ENCODE data around the gene GASK1A.

Gene GASK1A

DNA sequence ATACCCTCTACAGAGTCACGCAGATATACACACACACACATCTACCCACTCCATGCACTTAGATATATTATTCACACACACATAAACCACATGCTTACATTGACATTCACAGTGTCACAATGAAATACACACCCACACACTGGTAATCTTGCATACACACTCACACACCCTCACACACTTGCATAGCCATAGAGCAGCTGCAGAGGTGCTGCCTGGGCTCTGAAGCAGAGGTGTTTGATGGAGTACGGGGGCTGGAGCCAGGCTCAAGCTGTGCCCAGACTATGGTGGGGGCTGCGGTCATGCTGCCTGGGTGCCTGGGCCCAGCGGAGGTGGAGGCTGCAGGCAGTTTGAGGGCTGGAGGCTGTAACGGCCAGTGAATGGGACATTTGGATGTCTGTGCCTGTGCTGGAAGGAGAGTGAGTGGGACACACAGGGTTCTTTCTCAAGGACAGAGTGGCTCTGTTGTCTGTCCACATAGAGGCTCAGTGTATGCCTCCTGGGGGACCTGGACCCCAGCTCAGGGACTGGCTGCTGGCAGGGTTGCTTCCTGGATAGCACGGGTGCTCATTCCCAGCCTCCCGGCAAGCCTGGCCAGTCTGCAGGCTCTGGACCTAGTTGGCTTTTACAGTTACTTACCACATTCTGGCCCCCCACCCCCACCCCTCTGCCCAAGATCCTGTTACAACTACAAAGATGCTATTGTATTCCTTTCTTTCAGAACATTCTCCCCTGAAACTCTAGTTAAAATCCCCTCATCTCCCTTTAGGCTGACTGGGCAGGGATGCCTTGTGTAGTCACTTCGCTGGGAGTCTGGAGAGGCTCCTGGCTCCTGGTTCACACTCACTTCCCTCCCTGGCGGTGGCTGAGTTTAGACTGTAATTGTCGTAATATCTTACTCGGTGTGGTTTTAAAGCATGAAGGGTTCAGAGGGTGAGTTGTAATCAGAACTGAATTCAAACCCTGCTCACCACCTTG is 12.5 kb downstream of the GASK1A start:
- H3K4me1 ChIP-seq = peaks cover 0 to 23% (median 15%) of the 10 kb centered on the region in 4 donors
- intact Hi-C loops (cut with DNase I; ENCODE audit: low total_unique reads) = no loop called here
- no peaks in the 10 kb centered on the region for H3K9me3 ChIP-seq
- TF ChIP-seq, protein P1, sequence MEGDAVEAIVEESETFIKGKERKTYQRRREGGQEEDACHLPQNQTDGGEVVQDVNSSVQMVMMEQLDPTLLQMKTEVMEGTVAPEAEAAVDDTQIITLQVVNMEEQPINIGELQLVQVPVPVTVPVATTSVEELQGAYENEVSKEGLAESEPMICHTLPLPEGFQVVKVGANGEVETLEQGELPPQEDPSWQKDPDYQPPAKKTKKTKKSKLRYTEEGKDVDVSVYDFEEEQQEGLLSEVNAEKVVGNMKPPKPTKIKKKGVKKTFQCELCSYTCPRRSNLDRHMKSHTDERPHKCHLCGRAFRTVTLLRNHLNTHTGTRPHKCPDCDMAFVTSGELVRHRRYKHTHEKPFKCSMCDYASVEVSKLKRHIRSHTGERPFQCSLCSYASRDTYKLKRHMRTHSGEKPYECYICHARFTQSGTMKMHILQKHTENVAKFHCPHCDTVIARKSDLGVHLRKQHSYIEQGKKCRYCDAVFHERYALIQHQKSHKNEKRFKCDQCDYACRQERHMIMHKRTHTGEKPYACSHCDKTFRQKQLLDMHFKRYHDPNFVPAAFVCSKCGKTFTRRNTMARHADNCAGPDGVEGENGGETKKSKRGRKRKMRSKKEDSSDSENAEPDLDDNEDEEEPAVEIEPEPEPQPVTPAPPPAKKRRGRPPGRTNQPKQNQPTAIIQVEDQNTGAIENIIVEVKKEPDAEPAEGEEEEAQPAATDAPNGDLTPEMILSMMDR (IDR thresholded peaks at IDR 0.05) = no peak
- peak overlapping the region; percentile 10 to 38 for H3K27ac ChIP-seq
- no peaks in the 10 kb centered on the region for H3K36me3 ChIP-seq
- peak in 1 of 2 donors; percentile 56 for DNase-seq
- H3K4me3 ChIP-seq = no peak overlapping the region
- no peaks in the 10 kb centered on the region for H3K27me3 ChIP-seq

DNA sequence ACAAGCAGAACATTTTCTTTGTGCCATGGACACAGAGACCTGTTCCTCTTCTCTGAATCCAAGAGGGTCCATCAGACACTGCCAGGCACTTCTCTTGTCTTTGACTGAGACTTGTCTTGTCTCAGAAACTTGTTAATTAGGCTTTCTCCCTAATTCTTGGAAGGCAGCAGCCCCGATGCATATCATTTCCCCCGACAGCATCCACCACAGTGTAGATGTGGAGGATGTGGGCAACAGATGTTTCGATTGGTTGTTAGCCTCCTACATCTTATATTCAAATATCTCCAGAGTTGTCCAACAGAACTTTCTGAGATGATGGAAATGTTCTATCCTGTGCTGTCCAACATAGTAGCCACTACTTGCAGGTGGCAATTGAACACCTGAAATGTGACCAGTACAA is 15.5 kb downstream of the GASK1A start:
- H3K27me3 ChIP-seq = no peaks in the 10 kb centered on the region
- DNase-seq = no peak
- no peaks in the 10 kb centered on the region for H3K9me3 ChIP-seq
- peak overlapping the region; percentile 88 to 90 for H3K27ac ChIP-seq
- H3K4me1 ChIP-seq = peaks cover 0 to 48% (median 41%) of the 10 kb centered on the region in 4 donors
- intact Hi-C loops (cut with DNase I; ENCODE audit: low total_unique reads) = no loop called here
- no peaks in the 10 kb centered on the region for H3K36me3 ChIP-seq
- H3K4me3 ChIP-seq = no peak overlapping the region
- TF ChIP-seq, protein P1 (IDR thresholded peaks at IDR 0.05) = no peak

DNA sequence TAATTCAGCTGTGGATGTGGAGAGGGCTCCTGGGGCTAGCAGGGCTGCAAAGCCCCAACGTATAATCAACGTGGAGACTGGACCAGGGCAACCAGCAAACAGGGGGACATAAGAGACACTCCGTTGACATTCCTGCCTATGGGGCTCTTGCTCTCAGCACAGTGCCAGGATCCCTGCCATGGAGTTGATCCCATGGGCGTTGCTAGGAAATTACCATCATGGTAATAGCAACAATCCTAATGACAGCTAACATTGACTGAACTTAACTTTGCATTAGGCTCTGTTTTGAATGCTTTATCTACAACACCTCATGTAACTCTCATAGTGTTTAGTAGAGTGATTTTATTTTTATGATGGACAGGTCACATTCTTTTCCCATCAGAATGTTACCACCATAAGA is 16.9 kb downstream of the GASK1A start:
- DNase-seq = no peak
- Histone ChIP-seq H3K36me3 (no peaks in the 10 kb centered on the region), H3K27me3 (no peaks in the 10 kb centered on the region), H3K27ac (peak overlapping the region; percentile 88 to 90), H3K4me3 (no peak overlapping the region), H3K4me1 (peaks cover 0 to 62% (median 53%) of the 10 kb centered on the region in 4 donors), H3K9me3 (no peaks in the 10 kb centered on the region)
- TF ChIP-seq, protein P1 (IDR thresholded peaks at IDR 0.05) = no peak
- intact Hi-C loops (cut with DNase I; ENCODE audit: low total_unique reads) = no loop called here

DNA sequence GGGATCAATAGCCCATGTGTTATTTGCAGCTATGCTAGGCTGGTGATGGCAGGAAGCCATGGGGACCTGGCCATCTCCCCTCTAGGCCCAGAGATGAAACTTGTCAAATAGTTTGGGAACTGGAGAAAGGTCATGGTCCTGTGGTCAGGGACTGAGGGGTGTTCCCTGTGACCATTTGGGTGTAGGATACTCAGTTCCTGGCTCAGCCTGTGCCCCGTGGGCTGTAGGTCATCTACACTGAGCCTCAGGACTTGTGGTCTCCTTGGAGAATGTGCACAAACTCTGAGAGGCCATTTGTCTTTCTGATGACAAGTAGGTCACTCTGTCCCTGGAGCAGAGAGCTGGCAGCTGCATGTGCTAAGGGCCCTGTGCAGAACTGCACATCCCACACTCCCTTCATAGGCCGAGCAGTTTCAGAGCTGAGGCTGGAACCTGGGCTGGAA is 17.5 kb downstream of the GASK1A start:
- DNase-seq = peak; percentile 69 to 90
- Histone ChIP-seq H3K4me1 (peaks cover 0 to 66% (median 54%) of the 10 kb centered on the region in 4 donors), H3K27me3 (no peaks in the 10 kb centered on the region), H3K36me3 (no peaks in the 10 kb centered on the region), H3K27ac (peak overlapping the region; percentile 88 to 90), H3K9me3 (no peaks in the 10 kb centered on the region), H3K4me3 (no peak overlapping the region)
- TF ChIP-seq, protein P1 (IDR thresholded peaks at IDR 0.05) = no peak
- intact Hi-C loops (cut with DNase I; ENCODE audit: low total_unique reads) = no loop called here

DNA sequence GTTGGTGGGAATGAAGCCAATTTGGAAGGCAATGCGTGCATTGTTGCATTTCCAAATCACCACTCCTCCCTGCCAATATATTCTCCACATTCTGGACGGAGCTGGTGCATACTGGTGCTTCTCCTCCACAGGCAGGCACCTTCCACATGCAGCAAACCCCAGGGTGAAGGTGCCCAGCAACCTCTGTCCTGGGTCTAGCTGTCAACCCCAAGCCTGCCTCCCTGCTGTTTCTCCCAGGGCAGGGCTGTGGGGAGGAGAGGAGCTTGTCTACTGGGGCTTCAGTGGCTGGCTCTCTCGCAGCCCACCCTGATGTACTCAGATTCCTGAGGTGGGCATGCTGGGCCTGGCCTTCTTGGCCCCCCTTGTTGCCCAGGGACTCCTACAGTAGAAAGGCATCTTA is 20.1 kb downstream of the GASK1A start:
- Histone ChIP-seq H3K4me1 (peaks cover 0 to 81% (median 66%) of the 10 kb centered on the region in 4 donors), H3K27me3 (no peaks in the 10 kb centered on the region), H3K27ac (peak overlapping the region; percentile 88 to 90), H3K4me3 (no peak overlapping the region), H3K36me3 (no peaks in the 10 kb centered on the region), H3K9me3 (no peaks in the 10 kb centered on the region)
- intact Hi-C loops (cut with DNase I; ENCODE audit: low total_unique reads) = no loop called here
- TF ChIP-seq, protein P1 (IDR thresholded peaks at IDR 0.05) = no peak
- no peak for DNase-seq

All from tibial artery (tissue), 4 donors.